HK-2 (cell line): ENCODE measurements around the gene SOCS1.

Source experiments
- DNase-seq: peaks from one replicate; pipeline ENCODE4 v3.0.0-alpha.2; 2018; ENCODE audit not compliant: unreplicated experiment

Gene SOCS1

DNA sequence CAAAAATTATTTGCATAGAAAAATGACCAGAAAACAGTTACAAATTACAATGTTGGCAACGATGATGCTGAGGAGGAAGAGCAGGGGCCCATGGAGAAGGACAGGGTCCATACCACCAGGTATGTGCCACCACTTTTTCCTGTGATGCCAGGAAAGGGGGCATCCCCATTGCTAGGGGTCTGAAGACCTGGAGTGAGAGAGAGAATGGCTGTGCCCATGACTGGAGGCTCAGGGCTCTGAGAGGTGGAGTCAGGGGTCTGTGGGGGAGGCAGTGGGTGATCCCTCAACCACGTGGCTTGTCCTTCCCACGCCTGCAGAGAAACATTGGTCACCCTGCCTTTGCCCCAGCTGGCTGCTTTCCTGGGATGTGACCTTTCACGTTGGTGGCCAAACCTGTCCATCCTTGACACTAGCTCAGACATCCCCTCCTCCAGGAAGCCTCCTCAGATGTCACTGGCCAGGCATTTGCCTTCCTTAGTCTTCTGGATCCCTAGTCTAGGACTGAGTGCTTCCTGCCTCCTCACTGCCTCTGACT is 51.4 kb downstream of the SOCS1 start:
- DNase-seq = no peak
